ENCODE results near the gene MBP.

GRCh38 chr18:77155031-77155430 lies 22.4 kb upstream of the MBP start:
- no peak for TF ChIP-seq CTCF (conservative IDR thresholded peaks at IDR 0.05)
- TF ChIP-seq ZFX (IDR thresholded peaks at IDR 0.05) = no peak

Data from C4-2B (cell line).